Duodenal mucosa (tissue), 2 donors: ENCODE data around the gene WNT6.
"Not testable (repeated sequence)": the region's sequence is repeated elsewhere in the genome, so short reads cannot be mapped to it uniquely, and the experiment has no call there.

Experiments
- H3K27ac ChIP-seq: one replicate; pipeline ENCODE4 v1.7.0; 2013; ENCODE audit warnings: low read depth, low read length
- H3K27me3 ChIP-seq, 2 donors: one replicate each; pipeline ENCODE4 v1.7.0; 2013; ENCODE audit warnings: low read length in 2 of 2, control low read depth in 1 of 2; ENCODE audit not compliant: insufficient read depth in 2 of 2, control insufficient read depth in 1 of 2
- H3K36me3 ChIP-seq, 2 donors: one replicate each; pipeline ENCODE4 v1.7.0; 2013; ENCODE audit warnings: low read length in 2 of 2, control low read depth in 1 of 2; ENCODE audit not compliant: insufficient read depth in 2 of 2, control insufficient read depth in 1 of 2
- H3K4me1 ChIP-seq, 2 donors: one replicate each; pipeline ENCODE4 v1.7.0; 2013; ENCODE audit warnings: low read length in 2 of 2, control low read depth in 1 of 2; ENCODE audit not compliant: insufficient read depth in 2 of 2, control insufficient read depth in 1 of 2
- H3K4me3 ChIP-seq, 2 donors: one replicate each; pipeline ENCODE4 v1.7.0; 2013; ENCODE audit warnings: low read length in 2 of 2, low read depth in 1 of 2
- H3K9ac ChIP-seq, 2 donors: one replicate each; pipeline ENCODE4 v1.7.0; 2013; ENCODE audit warnings: low read length in 2 of 2, low read depth in 1 of 2
- H3K9me3 ChIP-seq, 2 donors: one replicate each; pipeline ENCODE4 v1.7.0; 2013; ENCODE audit warnings: low read length in 2 of 2, control low read depth in 1 of 2; ENCODE audit not compliant: control insufficient read depth in 1 of 2

WNT6 gene

GRCh38 chr2:218830526-218831306, 28.9 kb upstream of the WNT6 start:
- H3K9me3 ChIP-seq, result no peaks in the 10 kb centered on the region
- H3K27me3 ChIP-seq, result peaks cover 0 to 14% of the 10 kb centered on the region in 2 donors
- H3K36me3 ChIP-seq, result no peaks in the 10 kb centered on the region
- no peak overlapping the region for H3K4me3 ChIP-seq
- no peak overlapping the region for H3K9ac ChIP-seq
- no peak overlapping the region for H3K27ac ChIP-seq
- no peaks in the 10 kb centered on the region for H3K4me1 ChIP-seq

DNA sequence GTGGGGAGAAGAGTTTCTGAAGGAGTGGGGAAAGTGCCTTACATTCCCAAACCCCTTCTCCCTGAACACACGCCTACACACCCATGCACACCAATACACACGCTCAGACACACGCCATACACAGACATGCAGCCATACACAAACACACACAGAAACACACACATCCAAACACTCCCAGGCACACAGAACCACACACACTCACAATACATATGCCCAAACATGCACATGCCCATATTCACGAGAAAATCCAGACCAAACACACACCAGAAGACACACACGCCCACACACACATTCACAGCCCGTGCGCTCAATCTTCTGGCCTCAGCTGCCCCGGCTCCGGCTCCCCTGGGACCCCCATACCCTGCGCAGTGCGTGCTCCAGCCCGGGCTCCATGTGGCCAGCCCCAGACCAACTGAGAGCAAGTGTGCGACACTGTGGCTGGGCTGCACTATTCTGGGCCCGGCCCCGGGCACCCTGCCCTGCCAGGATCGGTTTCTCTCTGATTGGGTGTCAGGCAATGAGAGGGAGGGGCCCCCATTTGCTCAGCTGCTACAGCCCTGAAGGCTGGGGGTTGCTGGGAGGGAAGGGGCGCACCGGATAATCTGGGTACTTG, 28.1 kb upstream of the WNT6 start, which contains the start of gene PRKAG3:
PRKAG3 (minus strand) TSS at position 426 of the 613 bp plus-strand sequence.
- H3K4me3 ChIP-seq, result no peak within 1 kb of the TSS
- no peaks in the 10 kb centered on the region for H3K9me3 ChIP-seq
- H3K27ac ChIP-seq, result no peak within 1 kb of the TSS
- peaks cover 0 to 14% of the 10 kb centered on the region in 2 donors for H3K27me3 ChIP-seq
- H3K9ac ChIP-seq, result no peak within 1 kb of the TSS
- H3K4me1 ChIP-seq, result no peaks in the 10 kb centered on the region
- no peaks in the 10 kb centered on the region for H3K36me3 ChIP-seq

- Histone ChIP-seq H3K4me1 (no peaks in the 10 kb centered on the region), H3K4me3 (no peak overlapping the region), H3K9me3 (no peaks in the 10 kb centered on the region), H3K27me3 (peaks cover 0 to 18% of the 10 kb centered on the region in 2 donors), H3K27ac (no peak overlapping the region), H3K36me3 (no peaks in the 10 kb centered on the region), H3K9ac (no peak overlapping the region)
Observed at GRCh38 chr2:218832081-218832480, 27.5 kb upstream of the WNT6 start.

DNA sequence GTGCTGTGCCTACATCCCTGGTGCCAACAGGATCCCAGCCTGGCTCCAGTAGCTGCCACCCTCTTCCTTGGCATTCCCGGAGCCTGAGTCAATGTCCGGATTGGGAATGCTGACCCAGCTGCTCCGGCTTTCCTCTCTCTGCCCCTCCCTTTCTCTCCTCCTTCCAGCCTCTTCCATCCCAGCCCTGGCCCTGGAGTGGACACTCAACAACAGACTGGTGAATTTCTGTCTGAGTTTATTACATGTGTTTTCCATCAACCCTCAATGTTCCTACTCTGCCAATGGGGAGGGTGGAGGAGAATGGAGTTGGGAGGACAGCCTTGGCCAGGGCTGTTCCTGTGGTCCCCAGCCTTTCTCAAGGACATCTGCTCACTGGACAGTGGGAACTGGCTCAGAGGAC, 27.1 kb upstream of the WNT6 start:
- Histone ChIP-seq H3K9ac (no peak overlapping the region), H3K27me3 (peaks cover 0 to 18% of the 10 kb centered on the region in 2 donors), H3K36me3 (no peaks in the 10 kb centered on the region), H3K27ac (no peak overlapping the region), H3K4me3 (no peak overlapping the region), H3K4me1 (no peaks in the 10 kb centered on the region), H3K9me3 (no peaks in the 10 kb centered on the region)

DNA sequence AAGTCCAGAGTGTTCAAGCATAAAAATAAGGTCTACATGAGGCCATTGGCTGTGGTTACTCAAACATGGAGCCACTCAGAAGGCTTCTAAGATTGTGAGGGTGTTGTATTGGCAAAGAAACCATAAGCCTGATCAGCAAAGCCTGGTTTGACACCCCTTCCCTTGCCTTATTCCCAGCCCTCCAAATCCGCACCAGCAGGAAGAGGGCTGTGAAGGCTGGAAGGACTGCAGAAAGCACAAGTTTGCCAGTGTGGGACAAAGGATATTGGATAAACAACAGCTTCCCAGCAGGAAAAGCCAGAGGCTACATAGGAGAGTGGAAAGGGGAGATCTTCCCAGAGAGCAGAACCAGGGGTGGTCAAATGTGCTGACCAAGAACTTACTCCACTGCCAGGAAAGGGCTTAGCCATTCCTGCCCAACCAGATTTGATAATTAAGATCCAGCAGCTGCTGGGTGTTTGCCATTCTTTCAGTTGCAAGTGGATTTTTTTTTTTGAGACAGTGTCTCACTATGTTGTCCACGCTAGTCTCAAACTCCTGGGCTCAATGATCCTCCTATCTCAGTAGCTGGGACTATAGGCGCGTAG, 26.5 kb upstream of the WNT6 start:
- Histone ChIP-seq H3K9me3 (no peaks in the 10 kb centered on the region), H3K9ac (no peak overlapping the region), H3K36me3 (no peaks in the 10 kb centered on the region), H3K27me3 (peaks cover 0 to 15% of the 10 kb centered on the region in 2 donors), H3K27ac (no peak overlapping the region), H3K4me3 (no peak overlapping the region), H3K4me1 (no peaks in the 10 kb centered on the region)

DNA sequence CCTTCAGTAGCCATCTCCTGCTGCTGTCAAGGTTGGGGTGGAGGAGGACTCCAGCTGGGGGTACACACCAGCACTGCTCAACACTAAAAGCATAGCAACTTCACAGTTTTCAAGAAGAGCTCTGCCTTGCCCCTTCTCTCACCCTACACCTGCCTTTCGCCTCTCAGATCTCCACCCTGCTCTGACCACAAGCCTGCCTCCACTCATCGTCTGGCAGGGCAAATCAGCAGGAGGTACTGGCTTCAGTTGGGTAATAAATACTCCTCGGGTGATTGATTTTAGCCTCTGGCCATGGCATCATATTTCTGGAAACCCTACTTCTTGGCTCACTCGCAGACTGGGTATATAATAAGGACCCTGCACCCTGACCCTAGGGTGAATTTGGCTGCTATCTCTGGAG, 24.9 kb upstream of the WNT6 start:
- Histone ChIP-seq H3K9me3 (no peaks in the 10 kb centered on the region), H3K4me3 (no peak overlapping the region), H3K27ac (no peak overlapping the region), H3K27me3 (peaks cover 3 to 17% of the 10 kb centered on the region in 2 donors), H3K9ac (no peak overlapping the region), H3K36me3 (no peaks in the 10 kb centered on the region), H3K4me1 (no peaks in the 10 kb centered on the region)

DNA sequence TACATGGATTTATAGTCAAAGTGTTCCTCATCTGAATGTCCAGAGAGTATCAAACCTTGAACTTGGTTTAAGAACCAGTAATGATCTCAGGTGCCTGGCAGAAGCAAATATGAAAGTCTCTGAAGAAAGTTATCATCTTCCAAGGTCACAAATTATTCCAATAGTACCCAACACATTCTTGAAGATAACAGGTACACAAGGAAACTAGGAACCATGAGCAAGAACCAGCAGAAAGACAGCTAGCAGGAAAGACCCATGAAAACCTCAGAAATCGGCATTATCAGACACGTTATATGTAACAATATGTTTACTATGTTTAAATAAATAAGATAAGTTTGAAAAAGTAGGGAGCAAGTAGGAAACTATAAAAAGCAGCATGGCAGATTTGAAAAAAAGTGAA, 22.1 kb upstream of the WNT6 start:
- H3K4me1 ChIP-seq, result no peaks in the 10 kb centered on the region
- H3K27ac ChIP-seq, result no peak overlapping the region
- no peaks in the 10 kb centered on the region for H3K36me3 ChIP-seq
- H3K27me3 ChIP-seq, result peaks cover 3 to 19% of the 10 kb centered on the region in 2 donors
- H3K9ac ChIP-seq, result no peak overlapping the region
- no peaks in the 10 kb centered on the region for H3K9me3 ChIP-seq
- H3K4me3 ChIP-seq, result no peak overlapping the region

- Histone ChIP-seq H3K9ac (no peak overlapping the region), H3K27ac (no peak overlapping the region), H3K9me3 (no peaks in the 10 kb centered on the region), H3K4me3 (no peak overlapping the region), H3K27me3 (peaks cover 3 to 15% of the 10 kb centered on the region in 2 donors), H3K36me3 (no peaks in the 10 kb centered on the region), H3K4me1 (no peaks in the 10 kb centered on the region)
Observed at GRCh38 chr2:218839430-218839829, 20.2 kb upstream of the WNT6 start.

- Histone ChIP-seq H3K27ac (no peak overlapping the region), H3K9ac (no peak overlapping the region), H3K9me3 (no peaks in the 10 kb centered on the region), H3K4me3 (no peak overlapping the region), H3K4me1 (no peaks in the 10 kb centered on the region), H3K27me3 (peaks cover 3 to 10% of the 10 kb centered on the region in 2 donors), H3K36me3 (no peaks in the 10 kb centered on the region)
Observed at GRCh38 chr2:218839888-218840287, 19.7 kb upstream of the WNT6 start.

DNA sequence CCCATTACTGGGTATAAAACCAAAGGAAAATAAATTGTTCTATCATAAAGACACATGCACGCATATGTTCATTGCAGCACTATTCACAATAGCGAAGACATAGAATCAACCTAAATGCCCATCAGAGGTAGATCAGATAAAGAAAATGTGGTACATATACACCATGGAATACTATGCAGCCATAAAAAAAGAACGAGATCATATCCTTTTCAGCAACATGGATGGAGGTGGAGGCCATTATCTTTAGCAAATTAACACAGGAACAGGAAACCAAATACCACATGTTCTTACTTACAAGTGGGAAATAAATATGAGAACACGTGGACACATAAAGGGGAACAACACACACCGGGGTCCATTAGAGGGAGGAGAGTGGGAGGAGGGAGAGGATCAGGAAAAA, 15.3 kb upstream of the WNT6 start:
- H3K4me1 ChIP-seq, H3K9ac ChIP-seq, H3K27me3 ChIP-seq, H3K4me3 ChIP-seq, H3K27ac ChIP-seq, H3K36me3 ChIP-seq, H3K9me3 ChIP-seq: not testable (repeated sequence)
